ENCODE measurements around the gene TXNDC11. TPM values are rescaled to one million over a fixed set of nuclear protein-coding genes. Genes with fewer than 3 reads are reported as not detected.

Gene TXNDC11
- polyA plus RNA-seq, 6 donors from 2014 or later, result 34.6 to 65.6 (median 40.2) TPM

GRCh38 chr16:11677959-11678881 lies 64.4 kb downstream of the TXNDC11 start:
- no peaks in the 10 kb centered on the region for H3K27me3 Mint-ChIP-seq
- peaks cover 0 to 7% of the 10 kb centered on the region in 2 donors for H3K36me3 Mint-ChIP-seq
- peak overlapping the region; percentile 58 to 90 (median 75) for H3K4me3 Mint-ChIP-seq
- ATAC-seq (ENCODE audit: low read depth in 2 of 2) (no peak), DNase-seq (no peak)
- peak overlapping the region; percentile 82 to 95 (median 94) for H3K27ac Mint-ChIP-seq
- H3K4me1 Mint-ChIP-seq, result peaks cover 80 to 100% (median 94%) of the 10 kb centered on the region in 3 donors
- H3K9me3 Mint-ChIP-seq, result no peaks in the 10 kb centered on the region

- Mint-ChIP-seq H3K4me1 (peaks cover 80 to 100% (median 94%) of the 10 kb centered on the region in 3 donors), H3K4me3 (peak overlapping the region; percentile 32 to 90 (median 70)), H3K27me3 (no peaks in the 10 kb centered on the region), H3K9me3 (no peaks in the 10 kb centered on the region), H3K36me3 (peaks cover 0 to 7% of the 10 kb centered on the region in 2 donors), H3K27ac (peak overlapping the region in 5 of 6 donors; percentile 53 to 94 (median 93))
- ATAC-seq (ENCODE audit: low read depth in 2 of 2) (no peak), DNase-seq (no peak)
These were observed 65.2 kb downstream of the TXNDC11 start for GRCh38 chr16:11677451-11677951.

- Mint-ChIP-seq H3K27ac (peak overlapping the region in 4 of 6 donors; percentile 47 to 94 (median 90)), H3K27me3 (no peaks in the 10 kb centered on the region), H3K36me3 (peaks cover 0 to 7% of the 10 kb centered on the region in 2 donors), H3K4me3 (peak overlapping the region in 6 of 8 donors; percentile 32 to 89 (median 70)), H3K4me1 (peaks cover 81 to 100% (median 94%) of the 10 kb centered on the region in 3 donors), H3K9me3 (no peaks in the 10 kb centered on the region)
- DNase-seq (no peak), ATAC-seq (ENCODE audit: low read depth in 2 of 2) (no peak)
These were observed 65.9 kb downstream of the TXNDC11 start for GRCh38 chr16:11676799-11677198.

- DNase-seq, result no peak
- peaks cover 0 to 7% of the 10 kb centered on the region in 2 donors for H3K36me3 Mint-ChIP-seq
These were observed 66.8 kb downstream of the TXNDC11 start for GRCh38 chr16:11675561-11676511.

GRCh38 chr16:11674818-11675560 lies 67.7 kb downstream of the TXNDC11 start:
- Mint-ChIP-seq H3K4me3 (peak overlapping the region; percentile 35 to 99 (median 76)), H3K4me1 (peaks cover 83 to 100% (median 94%) of the 10 kb centered on the region in 3 donors), H3K9me3 (no peaks in the 10 kb centered on the region), H3K27ac (peak overlapping the region; percentile 92 to 96 (median 94)), H3K27me3 (no peaks in the 10 kb centered on the region), H3K36me3 (peaks cover 0 to 7% of the 10 kb centered on the region in 2 donors)
- DNase-seq (no peak), ATAC-seq (ENCODE audit: low read depth in 2 of 2) (no peak)

More at GRCh38 chr16:11675561-11676511, 66.8 kb downstream of the TXNDC11 start:
- H3K27ac Mint-ChIP-seq, result peak overlapping the region in 4 of 6 donors; percentile 53 to 96 (median 74)
- peak overlapping the region in 7 of 8 donors; percentile 21 to 89 (median 59) for H3K4me3 Mint-ChIP-seq
- H3K27me3 Mint-ChIP-seq, result no peaks in the 10 kb centered on the region
- H3K4me1 Mint-ChIP-seq, result peaks cover 80 to 100% (median 94%) of the 10 kb centered on the region in 3 donors
- ATAC-seq (ENCODE audit: low read depth in 2 of 2), result no peak
- H3K9me3 Mint-ChIP-seq, result no peaks in the 10 kb centered on the region

GRCh38 chr16:11674001-11674817 lies 68.4 kb downstream of the TXNDC11 start:
- H3K9me3 Mint-ChIP-seq, result no peaks in the 10 kb centered on the region
- DNase-seq, result no peak
- H3K4me3 Mint-ChIP-seq, result peak overlapping the region; percentile 30 to 99 (median 86)
- ATAC-seq (ENCODE audit: low read depth in 2 of 2), result no peak
- peaks cover 0 to 7% of the 10 kb centered on the region in 2 donors for H3K36me3 Mint-ChIP-seq
- H3K27ac Mint-ChIP-seq, result peak overlapping the region; percentile 81 to 97 (median 94)
- H3K27me3 Mint-ChIP-seq, result no peaks in the 10 kb centered on the region
- H3K4me1 Mint-ChIP-seq, result peaks cover 79 to 99% (median 92%) of the 10 kb centered on the region in 3 donors

GRCh38 chr16:11673091-11674000 lies 69.3 kb downstream of the TXNDC11 start:
- Mint-ChIP-seq H3K27me3 (no peaks in the 10 kb centered on the region), H3K4me1 (peaks cover 77 to 91% (median 87%) of the 10 kb centered on the region in 3 donors), H3K4me3 (peak overlapping the region; percentile 84 to 99 (median 92)), H3K36me3 (peaks cover 0 to 6% of the 10 kb centered on the region in 2 donors), H3K9me3 (no peaks in the 10 kb centered on the region), H3K27ac (peak overlapping the region; percentile 74 to 97 (median 94))
- no peak for DNase-seq
- no peak for ATAC-seq (ENCODE audit: low read depth in 2 of 2)

GRCh38 chr16:11672206-11673090 lies 70.2 kb downstream of the TXNDC11 start:
- H3K4me1 Mint-ChIP-seq, result peaks cover 68 to 85% (median 78%) of the 10 kb centered on the region in 3 donors
- no peaks in the 10 kb centered on the region for H3K9me3 Mint-ChIP-seq
- peak overlapping the region; percentile 84 to 99 (median 92) for H3K4me3 Mint-ChIP-seq
- H3K27ac Mint-ChIP-seq, result peak overlapping the region; percentile 89 to 97 (median 95)
- DNase-seq, result peak; percentile 76
- ATAC-seq (ENCODE audit: low read depth in 2 of 2), result peak; percentile 47 to 50
- H3K36me3 Mint-ChIP-seq, result no peaks in the 10 kb centered on the region
- no peaks in the 10 kb centered on the region for H3K27me3 Mint-ChIP-seq

GRCh38 chr16:11671676-11672075 lies 71.0 kb downstream of the TXNDC11 start:
- H3K4me3 Mint-ChIP-seq, result peak overlapping the region; percentile 84 to 99 (median 94)
- ATAC-seq (ENCODE audit: low read depth in 2 of 2) (no peak), DNase-seq (no peak)
- no peaks in the 10 kb centered on the region for H3K9me3 Mint-ChIP-seq
- no peaks in the 10 kb centered on the region for H3K27me3 Mint-ChIP-seq
- no peaks in the 10 kb centered on the region for H3K36me3 Mint-ChIP-seq
- peaks cover 64 to 85% (median 77%) of the 10 kb centered on the region in 3 donors for H3K4me1 Mint-ChIP-seq
- peak overlapping the region; percentile 69 to 99 (median 96) for H3K27ac Mint-ChIP-seq

- no peaks in the 10 kb centered on the region for H3K36me3 Mint-ChIP-seq
- no peaks in the 10 kb centered on the region for H3K9me3 Mint-ChIP-seq
- DNase-seq (no peak), ATAC-seq (ENCODE audit: low read depth in 2 of 2) (no peak)
- peaks cover 64 to 85% (median 77%) of the 10 kb centered on the region in 3 donors for H3K4me1 Mint-ChIP-seq
- H3K4me3 Mint-ChIP-seq, result peak overlapping the region; percentile 86 to 99 (median 94)
- H3K27ac Mint-ChIP-seq, result peak overlapping the region; percentile 83 to 99 (median 96)
- no peaks in the 10 kb centered on the region for H3K27me3 Mint-ChIP-seq
These were observed 71.4 kb downstream of the TXNDC11 start for GRCh38 chr16:11671271-11671670.
